Measurements from ENCODE around the gene BZW2.
A peak's percentile ranks its signal among the peaks of the same experiment; 100 is the strongest.

Gene BZW2

GRCh38 chr7:16648551-16648950, 2.6 kb downstream of the BZW2 start:
- DNase-seq (ENCODE audit: low spot score) = no peak
- no peak for TF ChIP-seq CTCF (conservative IDR thresholded peaks at IDR 0.05; ENCODE audit: low read depth)

GRCh38 chr7:16649196-16649595, 3.2 kb downstream of the BZW2 start:
- H3K27ac ChIP-seq = no peak overlapping the region
- TF ChIP-seq CTCF (conservative IDR thresholded peaks at IDR 0.05; ENCODE audit: low read depth) = no peak
- no peak for DNase-seq (ENCODE audit: low spot score)
- ChIA-PET CTCF (no interaction called here), POLR2A (ENCODE audit: low non-redundant PET) (no interaction called here)

More at GRCh38 chr7:16648551-16648950, 2.6 kb downstream of the BZW2 start:
- ChIA-PET POLR2A (ENCODE audit: low non-redundant PET) (no interaction called here), CTCF (no interaction called here)
- H3K27ac ChIP-seq = no peak overlapping the region

GRCh38 chr7:16650266-16650665, 4.3 kb downstream of the BZW2 start:
- TF ChIP-seq CTCF (conservative IDR thresholded peaks at IDR 0.05; ENCODE audit: low read depth) = no peak
- POLR2A ChIA-PET (ENCODE audit: low non-redundant PET) = no interaction called here
- H3K27ac ChIP-seq = no peak overlapping the region
- DNase-seq (ENCODE audit: low spot score) = no peak
- CTCF ChIA-PET = no interaction called here

- DNase-seq (ENCODE audit: low spot score) = no peak
- POLR2A ChIA-PET (ENCODE audit: low non-redundant PET) = no interaction called here
Measured at GRCh38 chr7:16651396-16652239, 5.6 kb downstream of the BZW2 start.

GRCh38 chr7:16652240-16652583, 6.2 kb downstream of the BZW2 start:
- ChIA-PET CTCF (interaction anchor here (0.7 kb wide), 1 partner anchor 51 kb away, joined by 3 read pairs; no protein-coding TSS in a partner anchor), POLR2A (ENCODE audit: low non-redundant PET) (no interaction called here)
- no peak for TF ChIP-seq CTCF (conservative IDR thresholded peaks at IDR 0.05; ENCODE audit: low read depth)
- DNase-seq (ENCODE audit: low spot score) = no peak
- H3K27ac ChIP-seq = peak overlapping the region; percentile 72

More at GRCh38 chr7:16651396-16652239, 5.6 kb downstream of the BZW2 start:
- no peak overlapping the region for H3K27ac ChIP-seq
- CTCF ChIA-PET = interaction anchor here (0.7 kb wide), 1 partner anchor 51 kb away, joined by 3 read pairs; no protein-coding TSS in a partner anchor
- no peak for TF ChIP-seq CTCF (conservative IDR thresholded peaks at IDR 0.05; ENCODE audit: low read depth)

GRCh38 chr7:16652888-16653287, 6.9 kb downstream of the BZW2 start:
- H3K27ac ChIP-seq = peak overlapping the region; percentile 72
- DNase-seq (ENCODE audit: low spot score) = peak; percentile 62
- TF ChIP-seq CTCF (conservative IDR thresholded peaks at IDR 0.05; ENCODE audit: low read depth) = no peak
- CTCF ChIA-PET = interaction anchor here (1.0 kb wide), 1 partner anchor 15 kb away, joined by 3 read pairs; no protein-coding TSS in a partner anchor
- POLR2A ChIA-PET (ENCODE audit: low non-redundant PET) = no interaction called here

Measured in RWPE1 (cell line).